Pons (tissue), 1 donor: Measurements from ENCODE around the gene LMO4.

Experiments used
- DNase-seq: peaks from one replicate; pipeline ENCODE4 v3.0.0-alpha.2; 2016; ENCODE audit warnings: low spot score

Gene LMO4

GRCh38 chr1:87328272-87329050, at the start of gene LMO4:
Gene LMO4 (plus strand): TSS chr1:87328880. CDS start chr1:87332016, 3,136 bp downstream.
- DNase-seq = peak; percentile 97

- no peak for DNase-seq
Observed at GRCh38 chr1:87279536-87279875, 49.2 kb upstream of the LMO4 start.

- no peak for DNase-seq
Observed at GRCh38 chr1:87279966-87280535, 48.6 kb upstream of the LMO4 start.

GRCh38 chr1:87284456-87285240, 44.0 kb upstream of the LMO4 start:
- DNase-seq = no peak

GRCh38 chr1:87291107-87291506, 37.6 kb upstream of the LMO4 start:
- DNase-seq = no peak

- peak; percentile 73 for DNase-seq
Observed at GRCh38 chr1:87292684-87293493, 35.8 kb upstream of the LMO4 start.

- no peak for DNase-seq
Observed at GRCh38 chr1:87294633-87295032, 34.0 kb upstream of the LMO4 start.

- no peak for DNase-seq
Observed at GRCh38 chr1:87295445-87296110, 33.1 kb upstream of the LMO4 start.

- no peak for DNase-seq
Observed at GRCh38 chr1:87296206-87296605, 32.5 kb upstream of the LMO4 start.

- no peak for DNase-seq
Observed at GRCh38 chr1:87299661-87300060, 29.0 kb upstream of the LMO4 start.

GRCh38 chr1:87300628-87301027, 28.1 kb upstream of the LMO4 start:
- no peak for DNase-seq

GRCh38 chr1:87305151-87305550, 23.5 kb upstream of the LMO4 start:
- peak; percentile 26 for DNase-seq

GRCh38 chr1:87305762-87306161, 22.9 kb upstream of the LMO4 start:
- no peak for DNase-seq

- no peak for DNase-seq
Observed at GRCh38 chr1:87307306-87307705, 21.4 kb upstream of the LMO4 start.

GRCh38 chr1:87307931-87308330, 20.7 kb upstream of the LMO4 start:
- no peak for DNase-seq

- DNase-seq = no peak
Observed at GRCh38 chr1:87314091-87314490, 14.6 kb upstream of the LMO4 start.

GRCh38 chr1:87318056-87318650, 10.5 kb upstream of the LMO4 start:
- DNase-seq = no peak

GRCh38 chr1:87318806-87319205, 9.9 kb upstream of the LMO4 start:
- DNase-seq = no peak

GRCh38 chr1:87325982-87326738, 2.5 kb upstream of the LMO4 start:
- peak; percentile 79 for DNase-seq
